Myocyte (in vitro differentiated cells): Measurements from ENCODE around the gene FER. TPM values are rescaled to one million over a fixed set of nuclear protein-coding genes. Genes with fewer than 3 reads are reported as not detected.
A peak's percentile ranks its signal among the peaks of the same experiment; 100 is the strongest.
"Not testable (repeated sequence)": the region's sequence is repeated elsewhere in the genome, so short reads cannot be mapped to it uniquely, and the experiment has no call there.

ENCODE experiments used
- DNase-seq: peaks from one replicate; pipeline ENCODE4 v3.0.0-alpha.2; 2012; ENCODE audit warnings: low read depth
- polyA plus RNA-seq: library from polyadenylated mRNA; unstranded; fragments of >200 nt; gene quantifications from one replicate; pipeline ENCODE4 v1.2.1, GENCODE V29; 2012; ENCODE audit warnings: missing spikeins
- total RNA-seq: library from RNA; depleted of rRNA; stranded (reverse); fragments of >200 nt; gene quantifications from 2 replicates; pipeline ENCODE4 v1.2.3, GENCODE V29; 2014

FER gene
- total RNA-seq = 13.9 and 14.7 TPM in 2 replicates
- 6.1 TPM for polyA plus RNA-seq

DNA sequence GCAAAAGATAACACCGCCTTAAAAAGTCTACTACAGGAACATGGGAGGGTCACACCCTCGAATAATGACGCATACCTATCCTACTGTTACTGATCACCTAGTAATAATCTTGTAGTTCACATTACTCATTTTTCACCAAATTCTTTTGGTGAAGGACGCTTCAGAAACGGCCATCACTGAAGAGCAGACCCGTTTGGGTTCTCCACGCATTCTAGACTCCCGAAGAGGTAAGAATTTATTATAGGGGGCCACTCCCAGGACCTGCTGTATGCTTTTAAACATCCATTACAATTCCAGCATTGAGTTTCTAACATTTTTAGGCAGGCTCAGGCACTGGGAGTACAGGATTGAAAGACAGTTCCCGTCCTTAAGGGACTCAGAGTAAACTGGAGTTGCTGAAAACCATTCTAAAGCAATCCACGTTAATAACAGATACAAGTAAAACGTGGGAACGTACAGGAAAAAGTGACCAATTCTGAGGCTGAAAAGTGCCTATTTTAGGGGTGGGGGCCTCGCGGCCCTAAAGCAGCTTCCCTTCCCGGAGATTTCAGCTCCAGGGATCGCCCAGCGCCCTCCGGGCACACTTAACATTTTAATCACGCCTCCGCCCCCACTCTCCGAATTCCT is at the start of gene FER:
FER (plus strand) TSS at position 124 of the 627 bp plus-strand sequence. CDS start 50,286 bp downstream, outside the sequence.
- DNase-seq = peak; percentile 44

DNA sequence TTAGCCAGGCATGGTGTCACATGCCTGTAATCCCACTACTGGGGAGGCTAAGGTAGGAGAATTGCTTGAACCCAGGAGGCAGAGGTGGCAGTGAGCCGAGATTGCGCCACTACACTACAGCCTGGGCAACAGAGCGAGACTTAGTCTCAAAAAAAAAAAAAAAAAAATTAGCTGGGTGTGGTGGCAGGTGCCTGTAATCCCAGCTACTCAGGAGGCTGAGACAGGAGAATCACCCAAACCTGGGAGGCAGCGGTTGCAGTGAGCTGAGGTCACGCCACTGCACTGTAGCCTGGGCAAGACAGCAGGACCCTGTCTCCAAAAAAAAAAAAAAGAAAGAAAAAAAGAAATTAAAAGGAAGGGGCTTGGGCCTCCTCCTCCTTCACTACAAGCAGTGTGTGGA is 47.3 kb upstream of the FER start:
- not testable (repeated sequence) for DNase-seq

DNA sequence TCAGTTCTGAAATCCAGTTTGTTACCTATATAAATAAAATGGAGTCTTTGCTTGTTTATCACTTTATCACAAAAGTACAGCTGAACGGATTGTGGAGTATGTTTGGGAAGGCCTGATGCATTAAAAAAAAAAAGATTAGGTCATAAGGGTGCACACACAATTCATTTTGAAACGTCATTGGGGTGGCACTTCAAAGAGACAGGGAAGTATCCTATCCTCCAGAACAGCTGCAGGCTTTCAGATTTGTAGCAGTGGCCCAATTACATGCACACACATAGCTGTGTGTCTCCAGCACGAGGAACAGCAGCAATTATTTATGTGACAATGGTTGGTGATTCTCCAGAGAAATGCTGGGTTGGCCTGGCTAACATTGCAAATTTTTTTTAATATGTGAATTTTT is 46.8 kb upstream of the FER start:
- DNase-seq = peak; percentile 60

DNA sequence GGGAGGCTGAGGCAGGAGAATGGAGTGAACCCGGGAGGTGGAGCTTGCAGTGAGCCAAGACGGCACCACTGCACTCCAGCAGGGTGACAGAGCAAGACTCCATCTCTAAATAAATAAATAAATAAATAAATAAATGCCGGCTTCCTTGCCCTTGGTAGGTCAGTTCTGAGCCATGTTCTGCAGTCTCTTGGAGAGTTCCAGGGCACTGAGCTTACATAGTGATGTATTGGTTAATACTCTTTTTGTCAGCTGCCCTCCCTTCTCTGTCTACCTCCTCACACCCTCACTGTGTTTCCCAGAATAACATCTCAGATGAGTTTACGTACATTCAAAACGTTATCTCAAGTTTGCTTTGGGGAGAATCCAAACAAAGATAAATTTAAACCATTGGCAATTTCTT is 45.2 kb upstream of the FER start:
- no peak for DNase-seq

DNA sequence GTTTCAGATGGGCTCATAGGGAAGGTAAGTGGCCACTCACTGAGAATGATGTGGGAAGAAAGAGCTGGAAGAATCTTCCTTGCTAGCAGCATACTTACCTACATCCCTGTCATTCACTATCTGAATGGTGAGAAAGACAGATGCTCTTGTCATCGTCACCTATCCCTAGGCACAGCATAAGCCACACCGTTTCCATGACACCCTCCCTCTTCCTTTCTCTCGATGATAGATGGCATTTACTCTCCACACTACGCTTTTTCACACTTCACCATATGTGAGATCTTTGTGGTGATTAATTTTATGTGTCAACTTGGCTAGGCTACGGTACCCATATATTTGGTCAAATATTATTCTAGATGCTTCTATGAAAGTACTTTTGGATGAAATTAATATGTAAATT is 44.4 kb upstream of the FER start:
- no peak for DNase-seq

DNA sequence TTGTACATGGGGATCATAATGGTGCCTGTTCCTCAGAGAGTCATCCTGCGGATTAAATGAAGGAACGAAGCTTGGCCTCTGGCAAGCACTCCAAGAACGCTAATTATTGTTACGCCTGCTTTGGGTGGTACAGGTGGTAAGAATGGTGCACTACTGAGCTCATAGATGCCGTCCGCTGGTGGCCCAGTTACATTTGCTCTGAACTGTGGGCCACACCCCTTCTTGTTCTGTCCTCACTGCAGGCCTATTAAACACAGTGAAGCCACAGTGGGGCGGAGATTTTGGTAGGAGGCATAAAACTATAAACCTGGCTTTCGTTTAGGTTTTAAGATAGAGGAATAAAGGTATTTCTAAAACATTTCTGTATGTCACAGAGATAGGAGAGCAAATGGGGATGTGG is 40.6 kb upstream of the FER start:
- DNase-seq = no peak

DNA sequence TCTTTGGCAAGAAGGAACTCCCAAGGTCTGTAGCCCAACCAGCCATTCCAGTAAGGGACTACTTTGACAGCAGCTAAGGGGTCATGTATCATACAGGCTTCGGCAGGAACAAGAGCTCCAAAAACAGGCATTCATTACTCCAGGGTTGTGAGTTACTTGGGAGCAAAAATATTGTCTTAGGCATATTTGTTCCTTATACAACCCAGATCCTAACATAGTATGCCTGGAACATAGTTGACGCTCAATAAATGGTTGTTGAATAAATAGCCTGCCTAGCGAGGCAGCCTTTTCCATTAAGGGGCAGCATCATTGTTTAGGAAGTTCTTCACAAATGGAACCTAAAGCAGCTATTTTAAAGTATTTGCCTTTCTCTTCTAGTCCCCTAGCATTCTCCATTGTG is 35.8 kb upstream of the FER start:
- DNase-seq = no peak

DNA sequence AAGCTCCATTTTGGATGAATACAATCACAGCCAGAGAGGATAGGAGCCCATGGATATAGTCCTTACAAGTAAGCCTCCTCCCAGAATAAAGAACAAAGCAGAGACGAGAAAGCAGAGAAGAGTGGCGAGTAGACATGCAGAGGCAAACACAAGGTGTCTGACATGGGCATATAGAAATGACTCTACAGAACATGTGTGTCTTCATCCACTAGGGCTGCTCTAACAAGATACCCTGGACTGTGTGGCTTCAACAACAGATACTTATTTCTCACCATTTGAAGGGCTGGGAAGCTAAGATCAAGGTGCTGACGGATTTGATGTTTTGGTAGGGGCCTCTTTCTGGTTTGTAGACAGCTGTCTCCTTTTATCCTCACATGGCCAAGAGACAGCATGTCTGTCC is 32.3 kb upstream of the FER start:
- no peak for DNase-seq

DNA sequence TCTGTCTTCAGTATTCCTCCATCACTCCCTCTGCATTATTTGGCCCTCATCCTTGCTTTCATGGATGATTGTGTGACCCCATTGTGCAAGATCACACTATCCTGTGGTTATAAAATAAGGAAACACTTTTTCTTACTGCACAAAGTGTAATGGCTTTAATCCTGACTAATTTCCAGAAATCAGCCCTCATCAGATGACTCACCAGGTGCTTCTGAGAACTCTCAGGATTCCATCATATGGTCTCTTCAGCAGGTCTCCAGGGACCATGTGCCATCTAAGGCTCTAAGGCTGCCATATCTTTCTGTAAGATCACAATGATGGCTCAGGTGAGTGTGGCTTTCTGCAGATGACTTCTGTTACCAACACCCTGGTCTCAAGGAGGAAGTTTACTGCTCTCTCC is 27.3 kb upstream of the FER start:
- DNase-seq = no peak

DNA sequence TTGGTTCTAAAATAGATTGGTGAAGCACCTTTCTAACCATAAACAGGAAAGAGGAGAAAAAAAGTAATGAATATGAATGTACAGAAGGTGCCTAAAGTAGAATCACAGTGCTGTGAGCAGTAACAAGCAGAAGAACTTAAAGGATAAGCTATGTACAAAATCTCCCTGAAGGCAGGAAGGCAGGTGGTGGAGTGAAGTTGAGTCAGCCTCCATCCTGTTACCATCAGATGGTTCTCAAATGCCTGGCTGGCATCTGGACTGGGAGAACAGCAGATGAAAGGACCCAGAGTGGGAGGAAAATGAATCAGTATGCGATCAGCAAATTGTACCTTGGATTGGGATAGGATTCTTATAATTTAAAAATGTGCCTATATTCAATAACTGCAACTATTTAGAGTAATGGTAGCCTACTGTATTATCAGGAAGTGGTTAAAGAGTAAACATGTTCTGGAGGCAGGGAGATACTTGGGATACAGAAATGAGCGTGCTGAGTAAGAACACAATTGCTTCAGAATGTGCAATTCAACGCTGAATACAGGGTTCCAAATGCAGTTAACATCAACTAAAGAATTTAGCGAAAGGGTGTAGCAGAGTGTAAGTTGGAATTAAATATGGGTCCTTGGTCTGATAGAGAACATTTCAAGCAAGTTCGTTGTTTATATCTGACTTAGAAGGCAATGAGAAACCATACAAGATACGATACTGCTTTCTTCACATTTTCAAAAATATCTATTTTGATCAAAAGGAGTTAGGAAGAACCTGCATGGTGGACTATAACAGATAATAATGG is 21.1 kb upstream of the FER start:
- DNase-seq = no peak

DNA sequence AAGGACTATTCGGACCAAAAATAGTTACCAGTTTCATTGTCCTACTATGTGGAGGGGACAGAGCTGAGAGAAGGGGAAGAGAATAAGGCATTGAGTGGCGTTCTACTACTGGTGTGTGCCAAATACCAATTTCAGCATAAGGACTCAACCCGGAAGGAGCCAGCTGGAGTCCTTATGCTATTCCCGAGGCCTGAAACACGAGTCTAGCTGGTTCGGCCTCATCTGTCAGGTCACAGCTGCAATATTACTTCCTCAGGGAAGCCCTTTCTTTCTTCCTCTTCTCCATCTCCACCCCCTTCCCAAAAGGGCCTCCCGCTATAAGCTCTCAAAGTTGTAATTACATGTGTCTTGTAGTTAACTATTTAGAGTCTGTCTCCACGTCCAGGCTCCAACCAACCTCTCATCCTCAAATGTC is 20.5 kb upstream of the FER start:
- peak; percentile 26 for DNase-seq

DNA sequence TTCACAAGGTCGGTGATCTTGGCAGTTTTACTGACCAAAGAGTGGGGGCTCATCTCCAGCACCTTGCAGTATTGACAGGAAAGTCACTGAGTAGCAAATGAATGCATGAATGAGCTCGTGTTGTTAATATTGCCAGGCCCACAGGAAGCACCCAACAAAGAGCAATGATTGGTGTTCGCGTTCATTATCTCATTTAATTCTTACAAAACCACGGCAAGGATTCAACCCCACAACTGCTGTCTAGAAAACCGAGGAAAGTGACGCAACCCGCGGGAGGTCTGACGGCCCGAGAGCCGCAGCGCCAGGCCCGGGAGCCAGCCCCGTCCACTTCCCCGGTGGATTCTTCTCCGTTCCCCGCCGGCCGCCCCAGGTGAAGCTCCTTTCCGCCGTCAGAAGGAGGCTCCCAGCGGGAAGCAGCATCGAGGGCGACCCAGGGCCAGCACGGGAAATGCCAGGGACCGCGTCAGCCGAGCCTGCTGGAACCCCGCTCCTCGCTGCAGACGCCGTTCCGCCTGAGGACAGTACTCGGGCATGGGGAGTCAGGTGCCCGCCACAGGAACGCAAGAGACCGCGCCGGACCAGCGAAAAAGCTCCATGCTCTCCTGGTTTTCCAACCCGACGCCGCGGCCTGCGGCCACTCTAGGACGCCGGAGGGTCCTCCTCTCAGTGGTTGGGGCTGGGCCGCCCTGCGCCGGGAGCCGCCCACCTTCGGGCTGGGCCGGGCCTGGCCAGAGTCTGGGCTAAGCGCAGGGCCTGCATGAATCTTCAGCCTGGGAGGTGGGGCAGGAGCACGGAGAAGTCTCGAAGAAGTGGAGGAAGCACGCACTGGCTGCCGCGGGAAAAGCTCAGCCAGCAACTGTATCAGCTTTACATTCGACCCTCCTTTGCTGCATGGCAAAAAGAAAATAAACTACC is 19.8 kb upstream of the FER start:
- peak; percentile 91 for DNase-seq

DNA sequence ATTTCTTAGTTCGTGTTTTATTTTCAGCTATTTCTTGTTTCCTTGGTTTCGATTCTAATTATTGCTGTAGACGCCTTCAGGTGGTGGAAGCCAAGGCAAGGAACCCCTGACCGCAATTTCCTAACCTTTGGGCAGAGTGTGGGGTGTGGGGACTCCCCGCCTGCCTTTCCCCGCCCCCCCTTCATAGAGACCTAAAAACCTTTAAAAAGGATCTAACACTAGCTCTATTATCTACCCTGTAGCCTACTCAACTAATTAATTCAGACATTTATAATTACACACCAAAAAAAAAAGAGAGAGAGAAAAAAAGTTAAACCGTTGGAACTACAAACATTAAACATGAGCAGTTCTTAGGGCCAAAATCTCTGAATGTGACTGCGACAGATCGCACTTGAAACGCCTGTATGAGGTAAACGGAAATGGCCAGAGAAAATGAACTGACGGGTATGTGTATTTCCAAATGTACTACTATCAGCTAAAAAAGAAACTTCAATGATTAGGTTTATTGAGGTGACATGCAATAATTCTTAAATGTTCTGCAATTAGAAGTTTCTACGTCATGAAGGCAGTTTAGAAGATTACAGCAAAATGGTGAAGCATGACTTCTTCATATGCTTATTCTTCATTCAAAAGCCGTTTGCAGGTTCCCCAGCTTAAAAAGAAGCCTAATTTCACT is 19.0 kb upstream of the FER start:
- no peak for DNase-seq

DNA sequence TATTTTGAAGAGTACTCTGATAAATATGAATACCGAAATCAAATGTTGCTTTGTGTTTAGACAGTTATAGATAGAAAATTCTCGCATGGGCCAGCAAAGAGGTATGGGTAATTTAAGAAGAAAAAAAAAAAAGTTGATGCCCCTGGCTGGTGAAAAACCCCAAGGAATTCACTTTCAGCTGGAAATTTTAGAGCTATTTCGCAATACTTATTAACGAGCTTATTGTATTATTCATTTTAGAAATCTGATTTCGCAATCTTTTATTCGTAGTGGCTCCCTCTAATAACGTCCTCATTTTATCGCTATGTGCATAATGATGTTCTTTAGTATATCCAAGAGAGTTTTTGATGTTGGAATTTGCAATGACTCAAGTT is 18.5 kb upstream of the FER start:
- no peak for DNase-seq

DNA sequence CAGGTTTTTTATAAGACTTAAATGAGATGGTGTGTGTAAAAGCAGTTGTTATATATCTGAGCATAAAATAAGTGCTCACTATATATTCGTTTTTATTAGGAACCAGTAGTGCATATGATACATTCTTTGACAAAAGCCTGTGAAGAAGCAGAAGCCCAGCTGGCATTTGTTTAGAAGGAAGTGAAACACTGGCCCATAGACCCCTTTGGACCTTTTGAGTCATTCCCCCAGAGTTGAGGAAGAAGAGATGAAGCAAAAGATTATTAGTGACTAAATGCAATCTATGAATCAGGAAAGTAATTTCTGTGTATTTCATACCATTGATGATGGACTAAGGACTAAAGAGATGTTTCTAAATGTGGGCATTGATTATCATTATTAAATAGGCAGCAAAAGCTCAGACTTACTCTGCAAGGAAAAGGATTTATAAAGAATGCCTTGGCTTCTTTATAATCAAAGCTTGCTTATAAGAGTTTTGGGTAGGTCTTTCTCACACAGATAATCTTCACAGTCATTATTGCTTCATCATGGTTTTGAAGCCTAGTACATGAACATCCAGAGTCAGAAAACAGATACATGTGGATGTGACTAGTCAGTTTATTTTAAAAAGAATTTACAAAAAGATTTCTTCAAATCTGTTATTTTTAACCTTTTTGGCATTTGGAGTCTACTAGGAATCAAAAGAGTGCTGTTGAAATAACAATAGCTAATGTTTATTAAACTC is 16.9 kb upstream of the FER start:
- no peak for DNase-seq

DNA sequence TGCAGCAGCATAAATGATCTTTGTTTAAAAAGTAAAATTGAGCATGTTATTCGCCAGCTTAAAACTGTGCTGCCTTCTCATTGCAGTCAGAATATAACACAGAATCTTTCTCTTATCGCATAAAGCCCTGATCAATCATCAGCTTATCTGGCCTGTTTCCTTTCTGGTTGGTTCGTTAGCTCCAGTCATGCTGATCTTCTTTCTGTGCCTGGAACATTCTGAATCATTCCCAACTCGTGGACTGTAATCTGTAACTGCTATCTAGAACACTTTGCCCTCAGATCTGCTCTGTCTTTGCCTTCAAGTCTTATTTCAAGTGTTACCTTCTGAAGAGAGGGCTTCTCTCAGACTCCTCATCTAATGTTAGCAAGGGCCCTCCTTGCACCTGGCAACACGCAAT is 11.9 kb upstream of the FER start:
- DNase-seq = no peak

DNA sequence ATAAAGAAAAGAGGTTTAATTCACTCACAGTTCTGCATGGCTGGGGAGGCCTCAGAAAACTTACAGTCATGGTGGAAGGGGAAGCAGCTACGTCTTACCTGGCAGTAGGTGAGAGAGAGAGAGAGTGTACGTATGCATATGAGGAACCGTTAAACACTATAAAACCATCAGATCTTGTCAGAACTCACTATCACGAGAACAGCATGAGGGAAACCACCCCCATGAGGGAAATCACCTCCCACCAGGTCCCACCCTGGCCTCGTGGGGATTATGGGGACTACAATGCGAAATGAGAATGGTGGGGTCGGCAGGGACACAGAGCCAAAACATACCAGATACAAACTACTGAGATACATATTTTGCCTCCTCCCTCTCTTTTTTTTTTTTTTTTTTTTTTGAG is 10.8 kb upstream of the FER start:
- DNase-seq = no peak

DNA sequence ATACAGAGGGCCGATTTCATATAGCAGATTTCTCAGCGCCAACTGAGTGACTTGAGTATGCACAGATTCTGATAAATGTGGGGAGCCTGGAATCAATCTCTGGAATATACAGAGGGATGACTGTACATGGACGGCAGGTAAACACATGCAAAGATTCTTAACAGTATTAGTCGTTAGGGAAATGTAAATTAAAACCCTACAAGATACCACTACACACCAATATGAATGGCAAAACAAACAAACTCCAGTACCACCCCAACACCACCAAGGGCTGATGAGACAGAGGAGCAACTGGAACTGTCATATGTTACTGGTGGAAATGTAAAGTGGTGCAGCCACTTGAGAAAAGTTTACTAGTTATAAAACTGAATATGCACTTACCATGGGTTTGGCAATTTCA is 8.3 kb upstream of the FER start:
- no peak for DNase-seq

DNA sequence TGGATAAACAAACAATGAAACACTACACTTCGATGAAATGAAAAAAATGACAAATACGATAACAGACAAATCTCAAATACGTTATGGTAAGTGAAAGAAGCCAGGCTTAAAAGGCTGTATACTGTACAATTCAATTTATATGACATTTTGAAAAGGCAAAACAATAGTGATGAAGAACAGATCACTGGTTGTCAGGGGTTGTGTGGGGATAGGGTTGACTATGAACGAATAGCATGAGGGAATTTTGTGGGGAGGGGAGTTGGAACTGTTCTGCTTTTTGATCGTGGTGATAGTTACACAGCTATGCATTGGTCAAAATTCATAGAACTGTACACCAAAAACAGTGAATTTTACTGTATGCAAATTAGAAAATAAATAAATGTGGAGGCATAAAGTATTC is 7.8 kb upstream of the FER start:
- no peak for DNase-seq

DNA sequence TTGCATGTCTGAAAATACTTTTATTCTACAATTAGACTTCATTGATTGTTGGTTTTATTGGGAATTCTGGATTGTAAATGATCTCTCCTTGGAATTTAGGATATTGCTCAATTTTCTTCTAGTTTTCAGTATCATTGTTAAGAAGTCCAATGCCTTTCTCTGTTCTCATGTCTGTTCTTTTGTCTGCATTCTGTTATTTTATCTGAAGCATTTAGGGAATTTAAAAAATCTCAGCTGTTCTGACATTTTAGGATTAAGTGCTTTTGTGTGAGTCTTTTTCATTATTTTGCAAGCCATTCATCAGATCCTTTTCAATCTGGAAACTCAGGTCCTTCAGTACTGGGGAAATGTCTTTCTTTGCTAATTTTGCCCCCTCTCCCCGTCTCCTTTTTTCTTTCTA is 4.4 kb upstream of the FER start:
- peak; percentile 46 for DNase-seq

DNA sequence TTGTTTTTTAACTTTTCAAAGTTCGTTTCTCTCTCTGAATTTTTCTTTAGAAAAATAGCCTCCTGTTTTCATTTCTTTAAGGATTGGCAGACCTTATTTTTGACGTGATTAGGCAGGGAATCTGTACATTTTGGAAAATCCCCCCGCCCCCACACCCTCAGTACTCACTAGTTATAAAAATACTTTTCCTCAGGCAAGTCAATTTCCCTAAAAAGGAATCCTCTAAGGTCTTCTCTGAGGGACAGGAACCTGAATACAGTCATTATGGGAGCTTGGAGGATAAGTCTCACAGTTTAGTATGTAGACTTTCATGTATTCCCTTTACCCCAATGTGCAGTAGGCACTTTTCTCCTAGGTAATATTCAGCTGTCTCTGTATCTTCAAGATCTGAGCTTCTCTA is 3.9 kb upstream of the FER start:
- no peak for DNase-seq
